Brain microvascular endothelial cell (primary cell): ENCODE measurements around the gene ASIC2.

Experiments
- DNase-seq: peaks from one replicate; pipeline ENCODE4 v3.0.0-alpha.2; 2020
- H3K27ac ChIP-seq: fragments of 250-450 bp; sonication (Bioruptor Pico); 2 replicates; pipeline ENCODE4 v1.5.1; 2020; ENCODE audit warnings: mild to moderate bottlenecking, moderate library complexity
- H3K27me3 ChIP-seq: fragments of 250-450 bp; sonication (Bioruptor Pico); replicated peaks from 2 replicates; pipeline ENCODE4 v1.5.1; 2020; ENCODE audit warnings: mild to moderate bottlenecking
- H3K36me3 ChIP-seq: fragments of 250-450 bp; sonication (Bioruptor Pico); replicated peaks from 2 replicates; pipeline ENCODE4 v1.5.1; 2020; ENCODE audit warnings: mild to moderate bottlenecking
- H3K4me3 ChIP-seq: 2 replicates; pipeline ENCODE4 v1.5.1; 2011; ENCODE audit warnings: low read depth, mild to moderate bottlenecking, control low read depth, low read length, moderate library complexity
- in situ Hi-C: cut with HindIII; loops from 2 replicates; pipeline ENCODE4 v1.10.0; 2017; ENCODE audit warnings: low sequenced_read_pairs, low pct_ligation_motif_present
- TF ChIP-seq, protein P1 (sequence below): IDR thresholded peaks from 2 replicates; pipeline ENCODE4 v1.5.1; 2011; ENCODE audit warnings: low read depth, mild to moderate bottlenecking, moderate library complexity, low read length, control low read depth, inconsistent platforms; ENCODE audit errors: missing control alignments

ASIC2 gene

DNA sequence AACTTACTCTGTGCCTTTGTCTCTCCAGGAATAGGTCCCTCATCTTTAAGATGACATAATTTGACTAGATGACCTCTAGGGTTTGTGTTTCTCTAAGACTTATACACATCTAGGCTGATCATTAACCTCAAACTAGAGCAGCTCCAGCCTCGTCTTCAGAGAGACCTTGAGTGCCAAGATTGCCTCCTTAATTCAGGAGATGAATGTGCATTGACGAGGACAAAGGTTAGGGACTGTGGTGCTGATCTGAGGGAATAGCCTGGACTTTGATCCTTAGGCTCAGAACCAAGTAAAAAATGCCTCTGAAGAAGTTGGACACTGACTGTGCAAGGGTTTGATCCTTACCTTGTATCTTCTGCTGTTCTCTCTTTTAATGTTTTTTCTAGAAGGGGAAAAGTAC, 17.2 kb upstream of the ASIC2 start:
- in situ Hi-C loops = no loop called here
- no peak overlapping the region for H3K27ac ChIP-seq
- no peaks in the 10 kb centered on the region for H3K36me3 ChIP-seq
- TF ChIP-seq, protein P1, sequence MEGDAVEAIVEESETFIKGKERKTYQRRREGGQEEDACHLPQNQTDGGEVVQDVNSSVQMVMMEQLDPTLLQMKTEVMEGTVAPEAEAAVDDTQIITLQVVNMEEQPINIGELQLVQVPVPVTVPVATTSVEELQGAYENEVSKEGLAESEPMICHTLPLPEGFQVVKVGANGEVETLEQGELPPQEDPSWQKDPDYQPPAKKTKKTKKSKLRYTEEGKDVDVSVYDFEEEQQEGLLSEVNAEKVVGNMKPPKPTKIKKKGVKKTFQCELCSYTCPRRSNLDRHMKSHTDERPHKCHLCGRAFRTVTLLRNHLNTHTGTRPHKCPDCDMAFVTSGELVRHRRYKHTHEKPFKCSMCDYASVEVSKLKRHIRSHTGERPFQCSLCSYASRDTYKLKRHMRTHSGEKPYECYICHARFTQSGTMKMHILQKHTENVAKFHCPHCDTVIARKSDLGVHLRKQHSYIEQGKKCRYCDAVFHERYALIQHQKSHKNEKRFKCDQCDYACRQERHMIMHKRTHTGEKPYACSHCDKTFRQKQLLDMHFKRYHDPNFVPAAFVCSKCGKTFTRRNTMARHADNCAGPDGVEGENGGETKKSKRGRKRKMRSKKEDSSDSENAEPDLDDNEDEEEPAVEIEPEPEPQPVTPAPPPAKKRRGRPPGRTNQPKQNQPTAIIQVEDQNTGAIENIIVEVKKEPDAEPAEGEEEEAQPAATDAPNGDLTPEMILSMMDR = no peak
- no peak overlapping the region for H3K4me3 ChIP-seq
- DNase-seq = no peak
- H3K27me3 ChIP-seq = no peaks in the 10 kb centered on the region

DNA sequence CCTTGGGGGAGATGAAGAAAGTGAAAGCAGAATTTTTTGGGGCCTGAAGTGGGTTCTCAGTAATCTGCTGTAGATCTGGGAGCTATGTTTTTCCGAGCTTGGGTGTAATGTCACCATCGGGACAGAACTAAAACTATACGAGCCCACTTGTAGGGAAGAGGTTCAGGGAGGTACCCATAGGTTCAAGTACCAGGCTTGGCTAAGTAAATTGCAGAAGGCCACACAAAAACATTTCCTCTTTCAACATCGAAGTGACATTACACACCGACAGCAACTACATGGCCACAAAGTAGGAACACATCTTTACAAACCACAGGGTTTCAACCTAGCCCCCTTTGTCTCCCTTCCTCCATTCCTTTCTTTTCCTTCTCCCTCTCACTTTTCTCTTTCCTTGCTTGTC, 10.2 kb upstream of the ASIC2 start:
- H3K27me3 ChIP-seq = no peaks in the 10 kb centered on the region
- H3K27ac ChIP-seq = no peak overlapping the region
- no peak for DNase-seq
- in situ Hi-C loops = no loop called here
- no peaks in the 10 kb centered on the region for H3K36me3 ChIP-seq
- H3K4me3 ChIP-seq = no peak overlapping the region
- TF ChIP-seq, protein P1 = no peak

DNA sequence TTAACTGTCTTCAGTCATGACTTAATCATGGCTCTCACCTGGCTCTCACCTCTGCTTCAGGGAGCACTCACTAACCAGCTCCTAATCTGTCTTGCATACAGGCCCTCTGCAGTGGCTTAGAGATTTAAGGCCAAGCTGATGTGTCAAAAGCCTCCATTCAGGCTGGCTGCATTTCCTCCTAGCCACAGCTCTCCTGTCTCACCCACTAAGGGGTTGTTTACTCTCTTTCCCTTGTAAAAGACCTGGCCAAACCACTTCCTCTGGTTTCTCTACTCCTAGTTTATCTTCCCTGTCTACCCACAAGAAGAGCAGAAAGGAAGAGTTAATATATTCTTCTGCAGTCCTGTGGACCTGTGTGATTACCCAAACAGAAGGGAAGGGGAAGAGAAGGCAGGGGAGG, 9.3 kb upstream of the ASIC2 start:
- no peak for DNase-seq
- Histone ChIP-seq H3K27ac (no peak overlapping the region), H3K27me3 (no peaks in the 10 kb centered on the region), H3K4me3 (no peak overlapping the region), H3K36me3 (no peaks in the 10 kb centered on the region)
- in situ Hi-C loops = no loop called here
- TF ChIP-seq, protein P1 = no peak

DNA sequence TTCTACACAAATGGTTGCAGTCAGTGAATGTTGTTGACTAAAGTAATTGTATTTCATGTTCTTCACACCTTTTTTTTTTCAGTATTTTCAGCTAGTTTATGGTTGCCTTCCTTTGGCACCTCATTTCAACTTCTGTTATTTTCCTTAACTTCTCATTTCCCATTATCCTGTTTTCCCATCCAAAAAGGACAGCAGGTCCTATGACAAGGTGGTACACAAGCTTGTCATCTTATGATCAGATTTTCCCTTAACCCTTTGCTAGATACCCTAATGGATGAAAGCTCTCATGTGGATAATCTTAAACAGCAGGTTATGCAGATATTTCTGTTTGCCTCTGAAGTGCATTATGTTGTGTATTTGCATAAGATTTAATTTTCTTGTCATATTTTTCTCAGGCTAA, 7.1 kb upstream of the ASIC2 start:
- Histone ChIP-seq H3K4me3 (no peak overlapping the region), H3K36me3 (no peaks in the 10 kb centered on the region), H3K27me3 (no peaks in the 10 kb centered on the region), H3K27ac (no peak overlapping the region)
- DNase-seq = no peak
- in situ Hi-C loops = no loop called here
- TF ChIP-seq, protein P1 = no peak

DNA sequence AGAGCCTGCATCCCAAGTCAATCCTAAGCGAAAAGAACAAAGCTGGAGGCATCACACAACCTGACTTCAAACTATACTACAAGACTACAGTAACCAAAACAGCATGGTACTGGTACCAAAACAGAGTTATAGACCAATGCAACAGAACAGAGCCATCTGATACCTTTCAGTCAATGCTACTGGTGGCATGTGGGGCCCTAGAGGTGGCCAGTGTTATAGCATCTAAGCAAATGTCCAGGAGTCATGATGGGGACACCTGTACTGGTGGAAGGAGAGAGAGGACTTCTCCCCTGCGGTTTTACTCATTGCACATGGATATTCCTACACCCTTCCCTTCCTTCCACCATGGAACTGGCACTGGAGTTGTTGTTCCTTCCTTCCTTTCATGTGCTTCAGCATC, 6.0 kb upstream of the ASIC2 start:
- in situ Hi-C loops = no loop called here
- Histone ChIP-seq H3K27me3 (peaks cover 3% of the 10 kb centered on the region), H3K36me3 (no peaks in the 10 kb centered on the region), H3K4me3 (no peak overlapping the region), H3K27ac (no peak overlapping the region)
- TF ChIP-seq, protein P1 = no peak
- no peak for DNase-seq

DNA sequence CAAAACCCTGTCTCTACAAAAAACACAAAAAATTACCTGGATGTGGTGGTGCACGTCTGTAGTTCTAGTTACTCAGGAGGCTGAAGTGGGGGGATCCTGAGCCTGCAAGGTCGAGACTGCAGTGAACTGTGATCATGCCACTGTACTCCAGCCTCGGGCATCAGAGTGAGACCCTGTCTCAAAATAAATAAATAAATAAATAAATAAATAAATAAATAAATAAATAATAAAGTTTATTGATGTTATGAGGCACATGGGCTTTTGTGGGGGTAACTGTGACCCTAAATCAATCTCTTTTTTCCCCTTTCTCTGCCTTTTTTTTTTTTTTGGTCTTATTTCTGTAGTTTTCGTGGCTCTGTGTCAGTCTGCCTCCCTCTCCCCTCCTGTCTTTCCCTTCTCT, 4.5 kb upstream of the ASIC2 start:
- H3K27me3 ChIP-seq = peaks cover 17% of the 10 kb centered on the region
- H3K27ac ChIP-seq = no peak overlapping the region
- DNase-seq = no peak
- in situ Hi-C loops = no loop called here
- H3K4me3 ChIP-seq = no peak overlapping the region
- H3K36me3 ChIP-seq = no peaks in the 10 kb centered on the region
- TF ChIP-seq, protein P1 = no peak
